Testis (tissue), 2 donors: ENCODE data around the gene TULP4.

Source experiments
- POLR2A ChIP-seq: fragments of 450-650 bp; IDR thresholded peaks from one replicate; pipeline ENCODE4 v1.6.1; 2017; ENCODE audit warnings: antibody characterized with exemption, mild to moderate bottlenecking, moderate library complexity
- TF ChIP-seq, protein P1 (sequence below), 3 experiments: fragments of 450-650 bp in 2 of 3; fragments of 200-600 bp in 1 of 3; sonication (generic) in 1 of 3; IDR thresholded peaks; one replicate each; pipeline ENCODE4 v1.5.1; 2016 to 2019; ENCODE audit warnings: antibody characterized with exemption in 3 of 3, mild to moderate bottlenecking in 2 of 3, moderate library complexity in 1 of 3

DNA sequence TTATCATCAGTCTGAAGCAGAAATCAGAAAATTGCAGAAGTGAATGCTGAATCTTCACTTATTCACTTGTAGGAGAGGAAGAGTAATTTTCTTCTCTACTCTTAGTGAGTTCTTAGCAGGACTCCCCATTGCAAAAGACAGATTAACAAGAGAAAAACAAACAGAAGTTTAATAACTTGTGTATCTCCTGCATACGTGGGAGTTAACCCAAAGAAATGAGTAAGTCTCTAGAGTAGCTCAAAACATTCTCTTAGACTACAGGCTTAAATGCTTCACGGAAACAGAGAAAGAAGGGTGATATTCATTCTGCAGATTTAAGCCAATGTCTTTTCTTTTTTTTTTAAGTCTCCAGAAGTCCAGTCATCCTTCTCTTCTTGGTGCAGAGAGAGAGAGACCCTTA, 149.7 kb downstream of the TULP4 start:
- TF ChIP-seq, protein P1, sequence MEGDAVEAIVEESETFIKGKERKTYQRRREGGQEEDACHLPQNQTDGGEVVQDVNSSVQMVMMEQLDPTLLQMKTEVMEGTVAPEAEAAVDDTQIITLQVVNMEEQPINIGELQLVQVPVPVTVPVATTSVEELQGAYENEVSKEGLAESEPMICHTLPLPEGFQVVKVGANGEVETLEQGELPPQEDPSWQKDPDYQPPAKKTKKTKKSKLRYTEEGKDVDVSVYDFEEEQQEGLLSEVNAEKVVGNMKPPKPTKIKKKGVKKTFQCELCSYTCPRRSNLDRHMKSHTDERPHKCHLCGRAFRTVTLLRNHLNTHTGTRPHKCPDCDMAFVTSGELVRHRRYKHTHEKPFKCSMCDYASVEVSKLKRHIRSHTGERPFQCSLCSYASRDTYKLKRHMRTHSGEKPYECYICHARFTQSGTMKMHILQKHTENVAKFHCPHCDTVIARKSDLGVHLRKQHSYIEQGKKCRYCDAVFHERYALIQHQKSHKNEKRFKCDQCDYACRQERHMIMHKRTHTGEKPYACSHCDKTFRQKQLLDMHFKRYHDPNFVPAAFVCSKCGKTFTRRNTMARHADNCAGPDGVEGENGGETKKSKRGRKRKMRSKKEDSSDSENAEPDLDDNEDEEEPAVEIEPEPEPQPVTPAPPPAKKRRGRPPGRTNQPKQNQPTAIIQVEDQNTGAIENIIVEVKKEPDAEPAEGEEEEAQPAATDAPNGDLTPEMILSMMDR (IDR thresholded peaks at IDR 0.05), result no peak
- TF ChIP-seq POLR2A, result no peak
